Glomerular endothelial cell (primary cell): ENCODE results near the gene PPEF2. TPM values are rescaled to one million over a fixed set of nuclear protein-coding genes. Genes with fewer than 3 reads are reported as not detected.
"Not testable (repeated sequence)": the region's sequence is repeated elsewhere in the genome, so short reads cannot be mapped to it uniquely, and the experiment has no call there.

Experiments
- DNase-seq: peaks from one replicate; pipeline ENCODE4 v3.0.0-alpha.2; 2011; ENCODE audit warnings: low read depth, low spot score; ENCODE audit errors: extremely low read depth
- total RNA-seq: library from RNA; depleted of rRNA; stranded (reverse); fragments of >200 nt; gene quantifications from 2 replicates; pipeline ENCODE4 v1.2.3, GENCODE V29; 2015

PPEF2 gene, protein sequence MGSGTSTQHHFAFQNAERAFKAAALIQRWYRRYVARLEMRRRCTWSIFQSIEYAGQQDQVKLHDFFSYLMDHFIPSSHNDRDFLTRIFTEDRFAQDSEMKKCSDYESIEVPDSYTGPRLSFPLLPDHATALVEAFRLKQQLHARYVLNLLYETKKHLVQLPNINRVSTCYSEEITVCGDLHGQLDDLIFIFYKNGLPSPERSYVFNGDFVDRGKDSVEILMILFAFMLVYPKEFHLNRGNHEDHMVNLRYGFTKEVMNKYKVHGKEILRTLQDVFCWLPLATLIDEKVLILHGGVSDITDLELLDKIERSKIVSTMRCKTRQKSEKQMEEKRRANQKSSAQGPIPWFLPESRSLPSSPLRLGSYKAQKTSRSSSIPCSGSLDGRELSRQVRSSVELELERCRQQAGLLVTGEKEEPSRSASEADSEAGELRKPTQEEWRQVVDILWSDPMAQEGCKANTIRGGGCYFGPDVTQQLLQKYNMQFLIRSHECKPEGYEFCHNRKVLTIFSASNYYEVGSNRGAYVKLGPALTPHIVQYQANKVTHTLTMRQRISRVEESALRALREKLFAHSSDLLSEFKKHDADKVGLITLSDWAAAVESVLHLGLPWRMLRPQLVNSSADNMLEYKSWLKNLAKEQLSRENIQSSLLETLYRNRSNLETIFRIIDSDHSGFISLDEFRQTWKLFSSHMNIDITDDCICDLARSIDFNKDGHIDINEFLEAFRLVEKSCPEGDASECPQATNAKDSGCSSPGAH
- total RNA-seq = not detected in 2 replicates

DNA sequence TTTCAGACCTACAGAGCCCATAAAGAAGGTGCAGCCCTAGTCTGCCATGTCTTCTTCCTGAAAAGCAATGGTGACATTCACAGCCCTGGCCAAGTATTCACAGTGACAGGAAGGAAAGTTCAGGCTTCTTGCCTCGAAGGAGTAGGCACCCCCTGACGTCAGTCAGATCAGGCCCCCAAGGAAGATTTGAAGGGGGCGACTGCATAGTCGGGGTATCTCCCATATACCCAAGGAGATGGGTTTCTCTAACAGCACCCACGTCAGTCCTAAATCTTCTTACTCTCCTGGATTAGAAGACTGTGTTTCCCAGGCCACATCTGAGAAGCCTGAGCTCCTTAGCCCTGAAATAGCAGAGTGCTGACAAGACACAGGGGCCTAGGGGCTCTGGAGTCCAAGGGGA lies at the start of gene PPEF2:
Gene PPEF2 (minus strand): TSS at position 101 of the 400 bp plus-strand sequence. CDS start 6,127 bp downstream, outside the sequence.
- DNase-seq = no peak

DNA sequence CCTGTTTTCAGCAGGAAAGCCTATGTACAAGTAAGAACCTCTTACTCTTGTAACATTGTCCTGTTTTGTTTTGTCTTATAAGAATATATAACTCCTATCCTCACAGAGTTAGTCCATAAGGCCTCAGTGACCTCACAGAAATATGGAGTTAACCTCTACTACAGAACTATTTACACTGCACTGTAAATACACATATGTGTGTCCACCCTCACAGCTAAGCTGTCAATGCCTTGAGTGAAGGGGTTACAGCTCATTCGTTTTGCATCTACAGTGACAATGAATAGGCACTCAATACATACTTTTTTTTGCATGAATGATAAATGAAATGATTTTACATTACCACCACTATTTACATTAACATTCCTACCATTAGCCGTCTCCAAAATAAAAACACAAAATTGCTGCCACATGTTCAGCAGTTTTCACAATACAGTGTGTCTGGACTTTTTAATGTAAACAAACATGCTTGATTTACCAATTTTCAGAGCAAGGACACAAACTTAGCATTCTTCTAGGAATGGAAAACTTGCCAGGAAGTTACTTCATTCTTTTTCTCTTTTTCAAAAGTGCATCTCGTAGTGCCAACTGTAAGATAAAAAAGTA lies 48.1 kb upstream of the PPEF2 start:
- no peak for DNase-seq

DNA sequence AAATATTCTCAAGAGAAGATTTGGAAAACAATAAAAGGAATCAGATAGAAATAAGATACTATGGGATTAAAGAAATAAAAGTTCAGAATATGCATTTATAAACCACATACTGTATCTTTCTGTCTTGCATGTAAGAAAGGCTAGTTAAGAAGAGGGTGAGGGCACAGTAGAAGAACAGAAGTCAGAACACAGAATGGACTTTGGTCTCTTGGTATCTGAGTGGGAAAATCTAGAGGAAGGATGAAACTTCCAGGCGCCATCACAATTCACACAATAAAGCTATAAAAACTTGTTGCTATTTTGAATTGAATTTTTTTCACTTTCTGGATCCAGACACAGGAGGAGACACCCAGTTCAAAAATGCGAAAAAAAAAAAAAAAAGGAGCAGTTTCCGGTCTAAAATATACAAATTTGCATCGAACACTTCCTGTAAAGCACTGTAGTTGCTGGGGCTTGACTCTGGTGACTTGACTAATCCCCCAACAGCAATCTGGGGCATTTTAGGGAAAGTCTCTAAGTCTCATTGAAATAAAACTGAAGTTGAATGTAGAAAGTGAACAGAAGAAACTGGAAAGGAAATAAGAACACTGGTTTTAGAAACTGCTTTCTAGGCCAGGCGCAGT lies 46.7 kb upstream of the PPEF2 start:
- no peak for DNase-seq

- DNase-seq = no peak
These were observed 38.5 kb upstream of the PPEF2 start, which contains the start of gene NAAA for GRCh38 chr4:75940692-75941253. TSS of gene NAAA (minus strand) at chr4:75941013. CDS start at chr4:75940949, 64 bp downstream.

GRCh38 chr4:75939890-75940691 lies 37.8 kb upstream of the PPEF2 start:
- no peak for DNase-seq

GRCh38 chr4:75935628-75936027 lies 33.4 kb upstream of the PPEF2 start:
- no peak for DNase-seq

DNA sequence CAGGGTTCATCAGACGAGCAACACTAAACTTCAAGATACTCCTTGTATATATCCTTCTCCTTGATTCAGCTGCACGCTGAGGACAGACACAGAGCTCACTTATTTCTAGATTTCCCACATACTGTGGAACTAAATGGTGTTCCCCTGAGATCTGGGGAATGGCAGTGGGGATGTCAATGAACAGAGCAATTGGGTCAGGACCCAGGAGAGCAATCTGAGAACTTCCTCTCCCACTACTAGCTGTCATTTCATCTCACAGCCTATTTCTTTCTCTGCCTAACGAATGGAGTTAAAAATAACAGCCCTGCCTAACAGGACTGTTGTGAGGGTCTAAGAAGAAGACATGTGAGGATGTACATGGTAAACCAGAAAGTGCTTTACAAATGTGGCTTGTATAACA lies 27.9 kb upstream of the PPEF2 start:
- no peak for DNase-seq

DNA sequence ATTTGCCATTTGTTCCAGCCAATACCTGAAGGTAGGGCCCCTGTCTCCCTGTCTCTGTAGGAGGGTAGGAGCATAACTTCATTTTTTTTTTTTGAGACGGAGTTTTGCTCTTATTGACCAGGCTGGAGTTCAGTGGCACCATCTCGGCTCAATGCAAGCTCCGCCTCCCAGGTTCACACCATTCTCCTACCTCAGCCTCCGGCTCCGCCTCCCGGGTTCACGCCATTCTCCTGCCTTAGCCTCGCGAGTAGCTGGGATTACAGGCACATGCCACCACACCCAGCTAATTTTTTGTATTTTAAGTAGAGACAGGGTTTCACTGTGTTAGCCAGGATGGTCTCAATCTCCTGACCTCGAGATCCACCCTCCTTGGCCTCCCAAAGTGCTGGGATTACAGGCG lies 22.7 kb upstream of the PPEF2 start:
- not testable (repeated sequence) for DNase-seq

GRCh38 chr4:75924309-75924827 lies 22.1 kb upstream of the PPEF2 start:
- DNase-seq = no peak

GRCh38 chr4:75922588-75922987 lies 20.3 kb upstream of the PPEF2 start:
- no peak for DNase-seq

- DNase-seq = no peak
These were observed 19.7 kb upstream of the PPEF2 start for GRCh38 chr4:75921910-75922309.

DNA sequence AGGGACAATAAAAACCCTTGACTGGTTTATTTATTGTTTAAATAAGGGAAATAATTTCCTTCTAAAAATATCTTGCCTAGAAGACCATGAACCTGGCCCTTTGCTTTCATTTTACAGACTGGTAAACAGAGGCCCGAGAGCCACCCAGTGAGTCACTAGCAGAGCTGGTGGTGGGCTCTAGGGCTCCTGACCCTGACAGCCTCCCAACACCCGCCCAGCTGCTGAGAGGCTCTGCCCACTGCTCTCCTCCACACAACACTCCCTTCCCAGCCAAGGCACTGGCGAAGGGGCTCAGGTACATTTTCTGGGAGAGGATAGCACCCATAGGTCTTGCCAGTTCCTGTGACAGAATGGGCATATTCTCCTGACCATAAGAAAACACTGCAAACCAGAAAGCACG lies 18.1 kb upstream of the PPEF2 start:
- no peak for DNase-seq

GRCh38 chr4:75919920-75920319 lies 17.7 kb upstream of the PPEF2 start:
- no peak for DNase-seq

DNA sequence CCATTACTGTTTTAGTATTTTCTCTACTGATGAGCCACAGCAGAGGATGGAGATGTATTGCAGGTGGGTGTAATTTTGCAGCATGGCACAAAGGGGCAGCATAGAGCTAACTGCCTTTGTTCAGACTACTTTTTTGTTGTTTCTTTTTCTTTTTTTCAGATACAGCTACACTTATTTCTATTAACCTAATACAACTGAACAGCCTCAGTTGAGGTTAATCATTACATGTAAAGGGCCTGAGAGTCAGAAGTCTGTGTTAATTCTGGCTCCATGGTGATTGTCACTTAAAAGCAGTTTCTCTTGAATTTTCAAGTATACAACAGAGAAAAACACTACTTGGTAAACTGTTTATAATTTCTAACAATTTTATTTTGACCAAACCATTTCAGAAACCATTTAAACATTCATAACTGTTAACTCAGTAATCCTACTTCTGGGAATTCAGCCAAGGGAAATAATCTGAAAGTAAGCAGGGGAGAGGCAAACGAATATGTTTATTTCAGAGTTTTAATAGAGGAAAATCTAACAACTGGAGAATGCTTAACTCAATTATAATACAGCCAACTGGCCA lies 13.9 kb upstream of the PPEF2 start:
- DNase-seq = no peak

DNA sequence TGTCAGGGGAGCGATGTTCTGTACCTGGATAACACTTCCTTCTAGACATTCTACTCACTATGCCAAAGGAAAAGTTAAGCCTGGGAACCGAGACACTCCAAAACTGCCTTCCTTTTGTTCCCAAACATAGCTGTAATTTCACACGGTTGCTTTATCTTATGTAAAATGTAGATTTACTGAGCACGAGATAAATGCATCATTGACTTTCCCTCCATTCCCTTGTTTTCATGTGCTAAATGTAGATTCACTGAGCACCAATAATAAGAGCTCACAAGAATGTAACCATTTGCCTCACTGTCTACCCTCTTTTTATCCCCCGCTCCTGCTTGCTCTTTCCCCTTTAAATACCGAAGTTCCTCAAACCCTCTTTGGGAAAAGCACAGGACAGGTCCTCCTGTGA lies 10.7 kb upstream of the PPEF2 start:
- no peak for DNase-seq

GRCh38 chr4:75910831-75911230 lies 8.6 kb upstream of the PPEF2 start:
- not testable (repeated sequence) for DNase-seq

DNA sequence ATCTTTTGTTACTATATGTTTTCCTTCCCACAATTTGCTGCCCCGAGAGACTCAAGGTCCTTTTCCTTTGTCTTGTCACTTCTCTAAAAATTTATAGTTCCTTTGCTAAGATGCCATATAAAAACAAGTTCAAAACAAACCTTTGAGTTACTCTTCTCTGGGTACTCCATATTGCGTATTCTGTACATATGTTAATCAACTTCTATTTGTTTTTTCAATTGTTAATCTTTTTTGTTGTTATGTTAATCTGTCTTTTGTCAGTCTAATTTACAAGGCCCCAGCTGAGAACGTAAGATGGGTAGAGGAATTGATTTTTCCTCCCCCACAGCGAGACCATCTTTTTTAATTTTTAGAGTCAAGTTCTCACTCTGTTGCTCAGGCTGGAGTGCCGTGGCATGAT lies 7.2 kb upstream of the PPEF2 start:
- no peak for DNase-seq

DNA sequence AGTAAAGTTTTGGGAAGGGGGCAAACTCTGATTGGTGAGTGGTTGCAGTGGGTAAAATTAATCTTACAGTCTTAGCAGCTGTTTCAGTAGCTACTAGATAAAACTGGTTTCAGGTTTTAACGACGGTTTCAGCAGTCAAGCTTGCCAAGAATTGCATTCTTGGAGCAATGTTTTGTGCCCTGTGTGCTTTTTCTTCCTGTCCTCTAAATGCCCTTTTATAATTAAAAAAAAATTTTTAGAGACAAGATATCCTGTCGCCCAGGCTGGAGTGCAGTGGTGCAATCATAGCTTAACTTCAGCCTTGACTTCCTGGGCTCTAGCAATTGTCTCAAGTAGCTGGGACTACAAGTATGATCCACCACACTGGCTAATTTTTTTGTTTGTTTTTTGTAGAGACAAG lies 6.3 kb upstream of the PPEF2 start:
- no peak for DNase-seq

DNA sequence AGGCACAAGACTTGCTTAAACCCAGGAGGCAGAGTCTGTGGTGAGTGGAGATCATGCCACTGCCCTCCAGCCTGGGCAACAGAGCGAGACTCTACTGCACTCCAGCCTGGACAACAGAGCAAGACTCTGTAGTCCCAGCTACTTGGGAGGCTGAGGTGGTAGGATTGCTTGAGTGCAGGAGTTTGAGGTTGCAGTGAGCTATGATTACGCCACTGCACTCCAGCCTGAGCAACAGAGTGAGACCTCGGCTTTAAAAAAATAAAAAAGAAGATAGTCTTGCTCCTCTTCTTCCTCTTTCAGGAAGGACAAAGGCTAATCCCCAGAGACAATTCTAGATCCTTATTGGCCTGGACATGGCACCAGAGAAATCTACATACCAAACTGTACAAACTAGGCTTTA lies 5.7 kb upstream of the PPEF2 start:
- no peak for DNase-seq
